GM12874 (cell line): ENCODE results near the gene NLGN1.

Experiments
- CTCF ChIP-seq: IDR thresholded peaks from 2 replicates; pipeline ENCODE4 v1.5.1; 2011; ENCODE audit warnings: low read depth, mild to moderate bottlenecking, control low read depth, low read length, moderate library complexity; ENCODE audit not compliant: insufficient read depth

The NLGN1 gene

GRCh38 chr3:174125267-174125824, 727.8 kb downstream of the NLGN1 start:
- peak; percentile 22; the same call in 1 of the 2 replicates for TF ChIP-seq CTCF

- no peak for TF ChIP-seq CTCF
Observed at GRCh38 chr3:174126990-174127758, 729.6 kb downstream of the NLGN1 start.

GRCh38 chr3:174132006-174132405, 734.5 kb downstream of the NLGN1 start:
- TF ChIP-seq CTCF: no peak

- no peak for TF ChIP-seq CTCF
Observed at GRCh38 chr3:174132421-174133042, 735.0 kb downstream of the NLGN1 start.

DNA sequence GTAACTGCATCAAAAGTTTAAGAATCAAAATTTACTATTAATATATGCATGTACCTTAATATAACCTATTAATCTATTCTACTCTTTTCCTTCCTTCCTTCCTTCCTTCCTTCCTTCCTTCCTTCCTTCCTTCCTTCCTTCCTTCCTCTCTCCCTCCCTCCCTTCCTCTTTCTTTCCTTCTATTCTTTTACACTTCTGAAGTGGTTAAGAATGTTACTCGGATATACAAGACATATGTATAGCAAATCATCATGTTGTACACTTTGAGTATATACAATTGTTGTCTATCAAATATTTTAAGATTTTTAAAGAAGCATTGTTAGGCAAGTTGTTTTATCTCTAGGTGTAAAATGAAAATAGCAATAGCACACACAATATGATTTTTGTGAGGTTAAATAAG, 748.5 kb downstream of the NLGN1 start:
- TF ChIP-seq CTCF: no peak

DNA sequence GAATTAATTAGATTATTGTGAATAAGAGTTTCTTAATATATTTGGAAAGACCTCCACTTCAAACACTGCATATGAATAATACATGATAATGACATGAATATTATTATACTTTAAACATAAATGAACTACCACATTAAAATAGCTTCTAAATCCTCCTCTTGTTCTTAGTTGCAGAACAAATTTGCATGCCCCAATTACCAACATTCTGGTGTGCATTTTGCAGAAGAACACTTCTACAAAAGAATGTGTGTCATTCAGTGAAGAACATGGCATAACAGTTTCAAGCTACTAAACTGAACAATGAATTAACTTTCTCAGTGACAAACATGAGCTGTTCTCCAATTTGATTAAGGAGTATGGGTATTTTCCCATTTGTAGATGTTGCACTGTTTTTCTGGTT, 750.3 kb downstream of the NLGN1 start:
- TF ChIP-seq CTCF: no peak

DNA sequence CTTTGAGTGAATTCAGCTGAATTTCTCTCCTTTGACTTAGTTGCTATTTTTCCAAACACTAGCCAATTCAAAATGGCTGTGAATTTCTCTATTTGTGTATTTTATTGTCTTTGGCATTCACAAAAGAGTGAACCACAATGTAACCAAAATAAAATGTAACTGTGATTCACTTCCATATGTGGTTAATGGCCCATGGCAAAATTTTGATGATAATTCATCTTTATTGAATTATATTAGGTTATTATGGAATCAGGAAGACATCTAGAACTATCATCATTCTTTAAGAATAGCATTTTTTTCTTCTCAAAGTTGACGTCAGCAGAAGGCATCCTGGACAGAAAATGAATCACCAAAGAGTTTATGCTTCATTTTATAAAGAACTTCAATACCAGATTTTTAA, 756.3 kb downstream of the NLGN1 start:
- TF ChIP-seq CTCF: no peak
